Measurements from ENCODE around the gene TLR1. TPM values are rescaled to one million over a fixed set of nuclear protein-coding genes. Genes with fewer than 3 reads are reported as not detected.
"Not testable (repeated sequence)": the region's sequence is repeated elsewhere in the genome, so short reads cannot be mapped to it uniquely, and the experiment has no call there.

Gene TLR1
- total RNA-seq, 3 donors from 2014 or later = 13.1 to 39.7 (median 18.7) TPM

- H3K27ac ChIP-seq = no peak overlapping the region
These were observed 35.6 kb downstream of the TLR1 start for GRCh38 chr4:38768968-38769394.

GRCh38 chr4:38766940-38767339 is 37.7 kb downstream of the TLR1 start:
- H3K4me3 ChIP-seq; H3K9me3 ChIP-seq; H3K27ac ChIP-seq; H3K4me1 ChIP-seq; H3K27me3 ChIP-seq; H3K36me3 ChIP-seq; DNase-seq (ENCODE audit: low spot score in 2 of 2): not testable (repeated sequence)
- intact Hi-C loops (cut with DNase I; ENCODE audit: low total_unique reads) = loop anchor here (5.0 kb wide), 1 partner anchor 960 kb away; no protein-coding TSS in a partner anchor

More at GRCh38 chr4:38768968-38769394, 35.6 kb downstream of the TLR1 start:
- Histone ChIP-seq H3K4me3 (no peak overlapping the region), H3K27me3 (no peaks in the 10 kb centered on the region), H3K36me3 (no peaks in the 10 kb centered on the region), H3K9me3 (no peaks in the 10 kb centered on the region), H3K4me1 (no peaks in the 10 kb centered on the region)
- intact Hi-C loops (cut with DNase I; ENCODE audit: low total_unique reads) = loop anchor here (5.0 kb wide), 1 partner anchor 958 kb away; no protein-coding TSS in a partner anchor
- no peak for TF ChIP-seq CTCF (IDR thresholded peaks at IDR 0.05)
- TF ChIP-seq POLR2AphosphoS5 (IDR thresholded peaks at IDR 0.05) = no peak
- no peak for TF ChIP-seq POLR2A (IDR thresholded peaks at IDR 0.05)
- no peak for DNase-seq (ENCODE audit: low spot score in 2 of 2)

- Histone ChIP-seq H3K36me3 (no peaks in the 10 kb centered on the region), H3K27ac (no peak overlapping the region), H3K4me1 (no peaks in the 10 kb centered on the region), H3K4me3 (no peak overlapping the region), H3K9me3 (no peaks in the 10 kb centered on the region), H3K27me3 (no peaks in the 10 kb centered on the region)
- intact Hi-C loops (cut with DNase I; ENCODE audit: low total_unique reads) = loop anchor here (5.0 kb wide), 1 partner anchor 962 kb away; no protein-coding TSS in a partner anchor
- TF ChIP-seq POLR2A (IDR thresholded peaks at IDR 0.05) = no peak
- no peak for TF ChIP-seq POLR2AphosphoS5 (IDR thresholded peaks at IDR 0.05)
- TF ChIP-seq CTCF (IDR thresholded peaks at IDR 0.05) = no peak
- DNase-seq (ENCODE audit: low spot score in 2 of 2) = no peak
These were observed 39.2 kb downstream of the TLR1 start for GRCh38 chr4:38765382-38765781.

- no peak overlapping the region for H3K4me3 ChIP-seq
- H3K27ac ChIP-seq = no peak overlapping the region
- no peaks in the 10 kb centered on the region for H3K36me3 ChIP-seq
- DNase-seq (ENCODE audit: low spot score in 2 of 2) = no peak
- no peaks in the 10 kb centered on the region for H3K9me3 ChIP-seq
- TF ChIP-seq POLR2A (IDR thresholded peaks at IDR 0.05) (no peak), POLR2AphosphoS5 (IDR thresholded peaks at IDR 0.05) (no peak), CTCF (IDR thresholded peaks at IDR 0.05) (no peak)
- H3K27me3 ChIP-seq = no peaks in the 10 kb centered on the region
- H3K4me1 ChIP-seq = no peaks in the 10 kb centered on the region
- intact Hi-C loops (cut with DNase I; ENCODE audit: low total_unique reads) = no loop called here
These were observed 40.3 kb downstream of the TLR1 start for GRCh38 chr4:38764277-38764676.

- intact Hi-C loops (cut with DNase I; ENCODE audit: low total_unique reads) = no loop called here
- Histone ChIP-seq H3K9me3 (no peaks in the 10 kb centered on the region), H3K36me3 (no peaks in the 10 kb centered on the region), H3K4me3 (no peak overlapping the region), H3K4me1 (no peaks in the 10 kb centered on the region), H3K27me3 (no peaks in the 10 kb centered on the region), H3K27ac (no peak overlapping the region)
- no peak for TF ChIP-seq POLR2AphosphoS5 (IDR thresholded peaks at IDR 0.05)
- no peak for TF ChIP-seq POLR2A (IDR thresholded peaks at IDR 0.05)
- no peak for TF ChIP-seq CTCF (IDR thresholded peaks at IDR 0.05)
- DNase-seq (ENCODE audit: low spot score in 2 of 2) = no peak
These were observed 42.0 kb downstream of the TLR1 start for GRCh38 chr4:38762560-38762959.

- H3K9me3 ChIP-seq = no peaks in the 10 kb centered on the region
- no peak for DNase-seq (ENCODE audit: low spot score in 2 of 2)
- no peak for TF ChIP-seq POLR2A (IDR thresholded peaks at IDR 0.05)
- TF ChIP-seq POLR2AphosphoS5 (IDR thresholded peaks at IDR 0.05) = no peak
- no peak for TF ChIP-seq CTCF (IDR thresholded peaks at IDR 0.05)
- H3K27ac ChIP-seq = no peak overlapping the region
- no peak overlapping the region for H3K4me3 ChIP-seq
- intact Hi-C loops (cut with DNase I; ENCODE audit: low total_unique reads) = no loop called here
- no peaks in the 10 kb centered on the region for H3K36me3 ChIP-seq
- no peaks in the 10 kb centered on the region for H3K4me1 ChIP-seq
- no peaks in the 10 kb centered on the region for H3K27me3 ChIP-seq
These were observed 44.8 kb downstream of the TLR1 start for GRCh38 chr4:38759790-38760122.

All from breast epithelium (tissue), 4 donors.